ENCODE data around the gene GORAB.

GORAB gene

DNA sequence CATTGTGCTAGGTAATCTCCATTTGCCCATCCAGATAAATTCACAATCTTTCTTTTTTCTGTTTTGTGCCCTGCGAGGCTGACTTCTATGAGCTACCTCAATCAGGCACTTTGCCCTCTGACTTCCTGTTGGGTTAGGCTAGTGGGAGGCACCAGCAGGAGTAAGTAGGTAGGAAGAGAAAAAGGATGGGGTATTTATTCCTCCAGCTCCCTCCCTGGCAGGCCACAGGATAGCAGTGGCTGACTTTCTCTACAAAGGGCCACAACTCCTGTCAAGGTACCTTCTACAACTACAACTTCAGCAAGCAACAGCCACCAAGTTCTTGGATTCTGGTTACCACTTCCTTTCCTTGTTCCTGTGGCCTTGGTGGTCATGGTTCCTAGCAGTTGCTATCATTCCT, 18.8 kb upstream of the GORAB start:
- H3K4me1 ChIP-seq (ENCODE audit: control insufficient read depth, insufficient read depth, low read length, poor library complexity, severe bottlenecking): no peaks in the 10 kb centered on the region
- H3K9me3 ChIP-seq (ENCODE audit: control insufficient read depth, low read length): no peaks in the 10 kb centered on the region
- H3K36me3 ChIP-seq (ENCODE audit: control insufficient read depth, insufficient read depth, low read length): no peaks in the 10 kb centered on the region
- no peak overlapping the region for H3K27ac ChIP-seq (ENCODE audit: low read depth, low read length, severe bottlenecking)
- H3K4me3 ChIP-seq (ENCODE audit: extremely low read depth, insufficient read depth, low read length, poor library complexity, severe bottlenecking): no peak overlapping the region
- WGBS, 2 experiments (ENCODE audit: insufficient coverage in 2 of 2): no CpG with 5 or more reads among the region's 1 CpG

DNA sequence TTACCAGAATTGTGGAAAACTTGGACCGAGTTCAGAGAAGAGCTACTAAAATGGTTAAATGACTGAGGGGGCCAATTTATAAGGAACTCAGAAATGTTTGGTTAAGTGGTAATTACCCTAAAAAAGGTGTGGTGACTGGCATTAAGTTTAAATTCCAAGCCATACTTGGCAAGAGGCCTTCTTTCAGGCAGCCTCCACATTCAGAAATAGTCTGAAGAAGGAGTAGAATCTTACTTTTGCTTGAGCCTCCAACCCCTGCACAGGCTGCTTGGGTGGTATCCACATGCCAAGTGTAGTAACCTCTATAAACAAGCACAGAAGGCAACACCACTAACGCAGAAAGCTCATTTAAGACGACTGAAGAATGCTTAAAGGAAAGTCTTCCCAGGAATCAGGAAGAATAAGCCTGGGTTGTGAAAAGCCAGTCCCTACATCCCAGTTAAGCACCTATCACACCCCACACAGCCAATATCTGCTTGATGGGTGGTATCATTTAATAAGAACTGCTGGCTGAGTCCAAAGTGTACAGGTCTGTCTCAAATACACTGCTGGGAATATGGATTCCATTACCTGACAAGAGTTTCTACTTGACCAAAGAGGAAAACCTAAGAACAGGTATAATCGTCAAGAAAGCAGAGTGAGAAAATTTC, 13.7 kb upstream of the GORAB start:
- no peak overlapping the region for H3K4me3 ChIP-seq (ENCODE audit: extremely low read depth, insufficient read depth, low read length, poor library complexity, severe bottlenecking)
- no peaks in the 10 kb centered on the region for H3K36me3 ChIP-seq (ENCODE audit: control insufficient read depth, insufficient read depth, low read length)
- H3K9me3 ChIP-seq (ENCODE audit: control insufficient read depth, low read length): no peaks in the 10 kb centered on the region
- H3K27ac ChIP-seq (ENCODE audit: low read depth, low read length, severe bottlenecking): no peak overlapping the region
- peaks cover 11% of the 10 kb centered on the region for H3K4me1 ChIP-seq (ENCODE audit: control insufficient read depth, insufficient read depth, low read length, poor library complexity, severe bottlenecking)
- WGBS, 2 experiments (ENCODE audit: insufficient coverage in 2 of 2): 100% methylated on average over 1 of the region's 4 CpGs; no CpG with 5 or more reads in 1 of the 2 experiments

DNA sequence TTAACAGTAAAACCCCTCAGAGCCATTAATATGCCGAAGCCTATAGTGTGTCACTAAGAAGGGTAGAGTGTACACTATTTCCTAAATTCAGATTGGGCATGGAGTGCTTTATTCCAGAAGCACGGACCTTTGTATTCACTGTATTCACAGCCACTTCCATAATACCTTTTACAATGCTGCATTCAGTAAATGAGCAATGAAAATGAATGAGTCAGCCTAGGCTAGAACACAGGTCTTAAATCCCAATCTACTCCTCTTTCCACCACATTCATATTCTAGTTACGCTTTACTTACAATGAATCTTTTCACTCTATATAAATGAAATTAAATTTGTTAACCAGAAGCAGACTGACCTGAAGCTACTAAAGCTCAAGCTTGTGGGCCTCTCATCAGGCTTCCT, 13.0 kb upstream of the GORAB start:
- Histone ChIP-seq H3K4me1 (ENCODE audit: control insufficient read depth, insufficient read depth, low read length, poor library complexity, severe bottlenecking) (peaks cover 11% of the 10 kb centered on the region), H3K27ac (ENCODE audit: low read depth, low read length, severe bottlenecking) (no peak overlapping the region), H3K4me3 (ENCODE audit: extremely low read depth, insufficient read depth, low read length, poor library complexity, severe bottlenecking) (no peak overlapping the region), H3K36me3 (ENCODE audit: control insufficient read depth, insufficient read depth, low read length) (no peaks in the 10 kb centered on the region), H3K9me3 (ENCODE audit: control insufficient read depth, low read length) (no peaks in the 10 kb centered on the region)
- 100% methylated on average over 1 to 2 of the region's 3 CpGs for WGBS, 2 experiments (ENCODE audit: insufficient coverage in 2 of 2)

DNA sequence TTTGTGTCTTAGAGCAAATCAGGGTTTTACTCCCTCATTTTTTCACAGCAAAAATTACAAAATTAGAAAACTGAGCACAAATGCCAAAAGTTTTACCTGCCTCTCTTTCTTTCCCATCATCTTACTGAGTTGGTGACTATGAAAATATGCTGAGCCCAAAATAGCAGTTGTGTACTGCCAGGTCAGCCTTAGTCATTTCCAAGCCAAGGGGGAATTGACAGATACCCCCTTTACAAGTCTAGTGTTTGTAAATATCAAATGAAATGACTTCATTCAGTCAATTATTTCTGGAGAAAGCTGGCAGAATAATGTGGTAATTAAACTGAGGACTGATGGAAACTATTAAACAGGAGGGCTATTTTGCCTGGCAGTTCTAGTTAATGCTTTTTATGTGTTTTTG, 11.4 kb upstream of the GORAB start:
- Histone ChIP-seq H3K4me3 (ENCODE audit: extremely low read depth, insufficient read depth, low read length, poor library complexity, severe bottlenecking) (no peak overlapping the region), H3K36me3 (ENCODE audit: control insufficient read depth, insufficient read depth, low read length) (no peaks in the 10 kb centered on the region), H3K9me3 (ENCODE audit: control insufficient read depth, low read length) (no peaks in the 10 kb centered on the region), H3K27ac (ENCODE audit: low read depth, low read length, severe bottlenecking) (no peak overlapping the region), H3K4me1 (ENCODE audit: control insufficient read depth, insufficient read depth, low read length, poor library complexity, severe bottlenecking) (peaks cover 11% of the 10 kb centered on the region)

DNA sequence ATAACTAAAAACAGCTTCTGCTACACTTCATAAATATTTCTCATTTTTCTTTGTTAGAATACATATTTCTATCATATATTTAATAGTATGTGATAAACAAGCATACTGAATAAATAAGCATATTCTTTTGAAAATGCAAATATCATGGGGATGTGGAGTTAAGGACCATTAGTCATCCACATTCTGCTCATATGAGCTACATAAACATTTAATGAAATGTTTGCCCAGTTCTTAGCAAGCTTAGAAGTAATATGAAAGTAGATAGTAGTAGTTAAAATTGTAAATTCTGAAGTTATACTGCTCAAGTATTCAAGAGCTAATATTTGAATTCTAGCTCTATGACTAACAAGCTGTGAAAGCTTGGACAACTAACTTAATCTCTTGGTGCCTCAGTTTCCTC, 10.1 kb upstream of the GORAB start:
- Histone ChIP-seq H3K4me1 (ENCODE audit: control insufficient read depth, insufficient read depth, low read length, poor library complexity, severe bottlenecking) (peaks cover 11% of the 10 kb centered on the region), H3K36me3 (ENCODE audit: control insufficient read depth, insufficient read depth, low read length) (no peaks in the 10 kb centered on the region), H3K9me3 (ENCODE audit: control insufficient read depth, low read length) (no peaks in the 10 kb centered on the region)

DNA sequence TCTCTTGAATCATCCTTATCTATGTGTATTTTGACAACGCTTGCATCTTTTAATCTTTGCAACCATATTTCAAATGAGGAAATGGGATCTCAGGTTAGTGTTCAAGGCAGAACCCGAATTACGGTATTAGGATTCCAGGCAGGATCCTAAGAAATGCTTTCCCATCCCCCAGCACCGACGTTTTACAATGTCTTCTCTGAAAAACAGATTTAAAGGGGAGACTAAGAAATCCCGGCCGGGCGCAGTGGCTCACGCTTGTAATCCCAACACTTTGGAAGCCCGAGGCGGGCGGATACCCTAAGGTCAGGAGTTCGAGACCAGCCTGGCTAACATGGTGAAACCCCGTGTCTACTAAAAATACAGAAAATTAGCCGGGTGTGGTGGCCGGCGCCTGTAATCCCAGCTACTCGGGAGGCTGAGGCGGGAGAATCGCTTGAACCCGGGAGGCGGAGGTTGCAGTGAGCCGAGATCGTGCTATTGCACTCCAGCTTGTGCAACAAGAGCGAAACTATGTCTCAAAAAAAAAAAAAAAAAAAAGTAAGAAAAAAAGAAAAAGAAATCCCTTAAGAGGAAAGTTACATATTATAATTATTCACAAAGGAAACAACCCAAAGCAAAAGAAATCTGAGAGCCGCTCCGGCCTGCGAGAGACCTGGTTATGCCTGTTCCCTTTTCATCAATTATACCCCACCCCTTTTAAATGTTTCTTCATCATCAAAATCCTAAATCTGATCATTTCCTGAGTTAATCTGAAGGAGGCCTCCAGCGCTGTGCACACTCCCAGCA, 801 bp upstream of the GORAB start:
- WGBS, 2 experiments (ENCODE audit: insufficient coverage in 2 of 2): 73 to 82% methylated on average over 16 to 20 of the region's 29 CpGs
- Histone ChIP-seq H3K4me3 (ENCODE audit: extremely low read depth, insufficient read depth, low read length, poor library complexity, severe bottlenecking) (peak overlapping the region; percentile 61), H3K27ac (ENCODE audit: low read depth, low read length, severe bottlenecking) (peak overlapping the region; percentile 96), H3K9me3 (ENCODE audit: control insufficient read depth, low read length) (no peaks in the 10 kb centered on the region), H3K4me1 (ENCODE audit: control insufficient read depth, insufficient read depth, low read length, poor library complexity, severe bottlenecking) (peaks cover 3% of the 10 kb centered on the region), H3K36me3 (ENCODE audit: control insufficient read depth, insufficient read depth, low read length) (peaks cover 19% of the 10 kb centered on the region)

More for the DNA sequence above, 10.1 kb upstream of the GORAB start:
- Histone ChIP-seq H3K4me3 (ENCODE audit: extremely low read depth, insufficient read depth, low read length, poor library complexity, severe bottlenecking) (no peak overlapping the region), H3K27ac (ENCODE audit: low read depth, low read length, severe bottlenecking) (no peak overlapping the region)

DNA sequence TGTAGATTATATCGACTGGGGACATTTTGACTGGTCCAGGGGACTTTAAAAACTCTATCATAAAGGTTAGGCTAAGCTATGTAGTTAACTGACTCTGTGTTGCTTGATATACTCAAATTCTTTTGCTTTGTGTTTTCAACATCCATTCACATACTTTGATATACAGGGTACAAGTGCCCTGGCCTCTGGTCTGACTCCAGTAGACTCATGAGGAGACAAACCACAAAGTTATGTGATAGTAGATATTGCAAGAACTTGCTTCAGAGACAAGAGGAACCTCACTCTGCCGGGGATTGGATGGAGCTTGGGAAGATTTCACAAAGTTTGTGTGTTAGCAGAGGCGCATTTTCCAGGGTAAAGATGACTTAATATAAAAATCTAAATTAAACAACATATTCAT, 1.3 kb downstream of the GORAB start:
- 78 to 92% methylated on average over 1 to 2 of the region's 3 CpGs for WGBS, 2 experiments (ENCODE audit: insufficient coverage in 2 of 2)

DNA sequence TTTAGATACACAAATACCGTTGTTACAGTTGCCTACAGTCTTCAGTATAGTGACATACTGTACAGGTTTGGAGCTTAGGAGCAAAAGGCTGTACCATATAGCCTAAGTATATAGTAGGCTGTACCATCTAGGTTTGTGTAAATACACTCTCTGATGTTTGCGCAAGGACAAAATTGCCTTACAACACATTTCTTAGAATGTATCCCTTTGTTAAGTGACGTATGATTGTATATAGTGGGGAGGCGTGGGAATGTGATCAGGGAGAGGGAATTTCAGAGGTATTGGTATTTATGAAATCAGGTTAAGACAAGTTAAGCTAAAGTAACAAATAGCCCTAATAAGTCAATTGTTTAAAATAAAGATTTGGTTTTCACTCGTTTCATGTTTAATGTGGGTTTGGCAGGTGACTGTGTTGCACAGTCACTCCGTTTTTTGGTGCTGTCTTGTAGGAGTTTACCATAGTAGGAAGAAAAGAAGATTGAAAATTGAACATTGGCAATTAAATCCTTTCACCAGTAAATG, 2.7 kb downstream of the GORAB start:
- 100% methylated on average over 2 of the region's 6 CpGs; no CpG with 5 or more reads in 1 of the 2 experiments for WGBS, 2 experiments (ENCODE audit: insufficient coverage in 2 of 2)
- H3K4me3 ChIP-seq (ENCODE audit: extremely low read depth, insufficient read depth, low read length, poor library complexity, severe bottlenecking): no peak overlapping the region
- H3K4me1 ChIP-seq (ENCODE audit: control insufficient read depth, insufficient read depth, low read length, poor library complexity, severe bottlenecking): peaks cover 3% of the 10 kb centered on the region
- peaks cover 34% of the 10 kb centered on the region for H3K36me3 ChIP-seq (ENCODE audit: control insufficient read depth, insufficient read depth, low read length)
- no peak overlapping the region for H3K27ac ChIP-seq (ENCODE audit: low read depth, low read length, severe bottlenecking)
- H3K9me3 ChIP-seq (ENCODE audit: control insufficient read depth, low read length): no peaks in the 10 kb centered on the region

More for the DNA sequence above, 1.3 kb downstream of the GORAB start:
- H3K9me3 ChIP-seq (ENCODE audit: control insufficient read depth, low read length): no peaks in the 10 kb centered on the region
- no peak overlapping the region for H3K27ac ChIP-seq (ENCODE audit: low read depth, low read length, severe bottlenecking)
- peaks cover 26% of the 10 kb centered on the region for H3K36me3 ChIP-seq (ENCODE audit: control insufficient read depth, insufficient read depth, low read length)
- H3K4me3 ChIP-seq (ENCODE audit: extremely low read depth, insufficient read depth, low read length, poor library complexity, severe bottlenecking): peak overlapping the region; percentile 61
- H3K4me1 ChIP-seq (ENCODE audit: control insufficient read depth, insufficient read depth, low read length, poor library complexity, severe bottlenecking): peaks cover 3% of the 10 kb centered on the region

DNA sequence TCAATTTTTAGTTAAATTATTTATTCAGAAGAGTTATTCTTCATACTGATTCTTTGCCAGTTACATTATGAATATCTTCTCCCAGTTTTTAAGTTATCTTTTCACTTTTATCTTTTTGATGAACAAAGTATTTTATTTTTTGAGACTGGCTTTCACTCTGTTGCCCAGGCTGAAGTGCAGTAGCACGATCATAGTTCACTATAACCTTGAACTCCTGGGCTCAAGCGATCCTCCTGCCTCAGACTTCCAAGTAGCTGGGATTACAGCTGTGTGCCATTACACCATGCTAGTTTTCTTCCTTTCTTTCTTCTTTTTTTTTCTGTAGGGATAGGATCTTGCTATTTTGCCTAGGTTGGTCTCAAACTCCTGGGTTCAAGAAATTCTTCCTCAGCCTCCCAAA, 3.5 kb downstream of the GORAB start:
- Histone ChIP-seq H3K4me1 (ENCODE audit: control insufficient read depth, insufficient read depth, low read length, poor library complexity, severe bottlenecking) (peaks cover 3% of the 10 kb centered on the region), H3K4me3 (ENCODE audit: extremely low read depth, insufficient read depth, low read length, poor library complexity, severe bottlenecking) (no peak overlapping the region), H3K9me3 (ENCODE audit: control insufficient read depth, low read length) (no peaks in the 10 kb centered on the region), H3K36me3 (ENCODE audit: control insufficient read depth, insufficient read depth, low read length) (peaks cover 38% of the 10 kb centered on the region), H3K27ac (ENCODE audit: low read depth, low read length, severe bottlenecking) (no peak overlapping the region)
- 83 to 100% methylated on average over 2 of the region's 2 CpGs for WGBS, 2 experiments (ENCODE audit: insufficient coverage in 2 of 2)

DNA sequence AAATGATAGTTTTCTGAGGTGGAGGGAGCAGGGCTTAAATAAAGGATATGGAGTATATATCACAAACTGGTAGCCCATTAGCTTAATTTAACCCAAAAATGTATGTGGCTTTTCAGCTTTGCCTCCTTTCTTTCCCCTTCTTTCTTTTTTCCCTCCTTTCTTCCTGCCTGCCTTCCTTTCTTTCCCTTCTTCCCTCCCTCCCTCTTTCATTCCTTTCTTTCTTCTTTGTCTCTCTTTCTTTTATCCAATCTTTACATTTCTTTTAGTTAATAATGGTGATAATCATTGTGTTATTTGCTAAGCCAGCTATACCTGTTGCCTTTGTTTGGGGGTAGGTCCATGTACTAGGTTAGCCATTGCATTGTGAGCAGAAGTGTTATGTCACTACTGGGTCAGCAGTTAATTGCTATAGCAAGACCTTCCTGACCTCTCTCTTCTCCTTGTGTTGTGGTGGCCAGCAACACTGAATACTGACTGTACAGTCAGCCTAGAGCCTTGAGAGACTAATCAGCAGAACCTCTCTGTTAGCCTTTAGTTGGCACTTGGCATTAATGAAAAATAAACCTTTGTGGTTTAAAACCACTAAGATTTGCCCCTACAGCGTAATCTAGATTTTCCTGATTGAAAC, 5.1 kb downstream of the GORAB start:
- WGBS, 2 experiments (ENCODE audit: insufficient coverage in 2 of 2): 100% methylated on average over 1 of the region's 1 CpG; no CpG with 5 or more reads in 1 of the 2 experiments
- H3K9me3 ChIP-seq (ENCODE audit: control insufficient read depth, low read length): no peaks in the 10 kb centered on the region
- peaks cover 3% of the 10 kb centered on the region for H3K4me1 ChIP-seq (ENCODE audit: control insufficient read depth, insufficient read depth, low read length, poor library complexity, severe bottlenecking)
- no peak overlapping the region for H3K27ac ChIP-seq (ENCODE audit: low read depth, low read length, severe bottlenecking)
- peaks cover 54% of the 10 kb centered on the region for H3K36me3 ChIP-seq (ENCODE audit: control insufficient read depth, insufficient read depth, low read length)
- H3K4me3 ChIP-seq (ENCODE audit: extremely low read depth, insufficient read depth, low read length, poor library complexity, severe bottlenecking): no peak overlapping the region

Measured in mesodermal cell (in vitro differentiated cells).